WTC11 (cell line): ENCODE measurements around the gene NOA1. TPM values are rescaled to one million over a fixed set of nuclear protein-coding genes. Genes with fewer than 3 reads are reported as not detected.

Source experiments
- ATAC-seq: fragments of 200-7000 bp; cut with Tn5 transposase; 2 replicates; pipeline ENCODE4 v1.10.0; 2021; ENCODE audit warnings: mild to moderate bottlenecking, moderate library complexity
- CTCF ChIA-PET: fragments of 300-600 bp; sonication (Branson Sonifier 250); formaldehyde crosslinking; loops from one replicate; lab custom pipeline; 2021; ENCODE audit warnings: antibody characterized with exemption; lab: Charles Lee
- POLR2A ChIA-PET: fragments of 350-600 bp; sonication (Branson Sonifier 250); formaldehyde crosslinking; loops from one replicate; lab custom pipeline; 2021; ENCODE audit warnings: antibody characterized with exemption; lab: Charles Lee
- DNase-seq: peaks from one replicate; pipeline ENCODE4 v3.0.0; 2021; ENCODE audit warnings: low spot score
- H3K27ac Mint-ChIP-seq: 2 replicates; pipeline ENCODE4 v1.8.0; 2021; ENCODE audit warnings: mixed read lengths
- H3K27me3 Mint-ChIP-seq: 2 replicates; pipeline ENCODE4 v1.8.0; 2021; ENCODE audit warnings: low read depth, mild to moderate bottlenecking, moderate library complexity, mixed read lengths
- H3K36me3 Mint-ChIP-seq: 2 replicates; pipeline ENCODE4 v1.8.0; 2021; ENCODE audit warnings: mixed read lengths
- H3K4me1 Mint-ChIP-seq: 2 replicates; pipeline ENCODE4 v1.8.0; 2022; ENCODE audit warnings: mixed read lengths
- H3K4me3 Mint-ChIP-seq: 2 replicates; pipeline ENCODE4 v1.8.0; 2021; ENCODE audit warnings: mild to moderate bottlenecking, moderate library complexity, mixed read lengths
- H3K9me3 Mint-ChIP-seq: 2 replicates; pipeline ENCODE4 v1.8.0; 2021; ENCODE audit warnings: mixed read lengths
- CREB1 ChIP-seq: sonication (generic); formaldehyde crosslinking; IDR thresholded peaks from 2 replicates; pipeline ENCODE4 v1.8.0; 2023; ENCODE audit warnings: mild to moderate bottlenecking, missing genetic modification reagents
- FOXJ3 ChIP-seq: sonication (generic); formaldehyde crosslinking; IDR thresholded peaks from 2 replicates; pipeline ENCODE4 v1.9.0; 2021; ENCODE audit warnings: missing genetic modification reagents, mild to moderate bottlenecking, borderline replicate concordance
- FOXP1 ChIP-seq: sonication (generic); formaldehyde crosslinking; IDR thresholded peaks from 2 replicates; pipeline ENCODE4 v1.8.0; 2022; ENCODE audit warnings: missing genetic modification reagents, mild to moderate bottlenecking, moderate library complexity, borderline replicate concordance
- GRHL2 ChIP-seq: fragments of 250-450 bp; sonication (Bioruptor Pico); IDR thresholded peaks from 2 replicates; pipeline ENCODE4 v1.8.0; 2022; ENCODE audit warnings: mild to moderate bottlenecking, moderate library complexity; ENCODE audit not compliant: insufficient replicate concordance, severe bottlenecking
- MAX ChIP-seq: sonication (generic); formaldehyde crosslinking; IDR thresholded peaks from 2 replicates; pipeline ENCODE4 v1.8.0; 2022; ENCODE audit warnings: mild to moderate bottlenecking, missing genetic modification reagents
- MXD4 ChIP-seq: fragments of 250-450 bp; sonication (Bioruptor Pico); IDR thresholded peaks from 2 replicates; pipeline ENCODE4 v1.8.0; 2021; ENCODE audit warnings: mild to moderate bottlenecking, moderate library complexity, borderline replicate concordance
- OVOL2 ChIP-seq: fragments of 250-450 bp; sonication (Bioruptor Pico); IDR thresholded peaks from 2 replicates; pipeline ENCODE4 v1.9.0; 2021; ENCODE audit warnings: mild to moderate bottlenecking, borderline replicate concordance
- RELA ChIP-seq: sonication (generic); formaldehyde crosslinking; IDR thresholded peaks from 2 replicates; pipeline ENCODE4 v1.8.1; 2022; ENCODE audit warnings: missing genetic modification reagents, mild to moderate bottlenecking, borderline replicate concordance
- SMAD4 ChIP-seq: sonication (generic); formaldehyde crosslinking; IDR thresholded peaks from 2 replicates; pipeline ENCODE4 v1.8.0; 2022; ENCODE audit warnings: mild to moderate bottlenecking, missing genetic modification reagents
- ZBTB43 ChIP-seq: sonication (generic); formaldehyde crosslinking; IDR thresholded peaks from 2 replicates; pipeline ENCODE4 v1.8.1; 2023; ENCODE audit warnings: mild to moderate bottlenecking, missing genetic modification reagents
- ZNF317 ChIP-seq: sonication (generic); formaldehyde crosslinking; IDR thresholded peaks from 2 replicates; pipeline ENCODE4 v1.8.1; 2023; ENCODE audit warnings: low read depth, mild to moderate bottlenecking, moderate library complexity, missing genetic modification reagents, borderline replicate concordance
- ZNF396 ChIP-seq: fragments of 250-450 bp; sonication (Bioruptor Pico); IDR thresholded peaks from 2 replicates; pipeline ENCODE4 v1.8.0; 2021; ENCODE audit warnings: mild to moderate bottlenecking, moderate library complexity, borderline replicate concordance
- total RNA-seq: library from RNA; stranded (reverse); gene quantifications from 3 replicates; pipeline ENCODE4 v1.2.3, GENCODE V29; 2021
- TF ChIP-seq, protein P1 (sequence below): fragments of 250-450 bp; sonication (Bioruptor Pico); conservative IDR thresholded peaks from 2 replicates; pipeline ENCODE4 v1.9.0; 2021; ENCODE audit warnings: mild to moderate bottlenecking
- TF ChIP-seq, protein P2 (sequence below): fragments of 250-450 bp; sonication (Bioruptor Pico); IDR thresholded peaks from 2 replicates; pipeline ENCODE4 v1.9.0; 2021; ENCODE audit warnings: mild to moderate bottlenecking, borderline replicate concordance
- TF ChIP-seq, protein P3 (sequence below): fragments of 250-450 bp; sonication (Bioruptor Pico); IDR thresholded peaks from 2 replicates; pipeline ENCODE4 v1.9.0; 2021; ENCODE audit warnings: moderate library complexity, mild to moderate bottlenecking, inconsistent platforms, borderline replicate concordance
- TF ChIP-seq, protein P4 (sequence below): sonication (generic); formaldehyde crosslinking; IDR thresholded peaks from 2 replicates; pipeline ENCODE4 v1.8.0; 2023; ENCODE audit warnings: mild to moderate bottlenecking, missing genetic modification reagents

The NOA1 gene
- total RNA-seq, 1 experiment from 2014 or later = 35.7 TPM

- no peak for ATAC-seq
- no peaks in the 10 kb centered on the region for H3K27me3 Mint-ChIP-seq
- H3K36me3 Mint-ChIP-seq = peaks cover 64% of the 10 kb centered on the region
Measured at GRCh38 chr4:57013543-57014120, 36.2 kb upstream of the NOA1 start.

GRCh38 chr4:56999751-57000150 is 22.3 kb upstream of the NOA1 start:
- H3K9me3 Mint-ChIP-seq = no peaks in the 10 kb centered on the region
- H3K27me3 Mint-ChIP-seq = no peaks in the 10 kb centered on the region
- ChIA-PET CTCF (no interaction called here), POLR2A (no interaction called here)
- no peak for ATAC-seq
- no peak overlapping the region for H3K4me3 Mint-ChIP-seq
- no peak overlapping the region for H3K27ac Mint-ChIP-seq
- H3K36me3 Mint-ChIP-seq = peaks cover 59% of the 10 kb centered on the region
- TF ChIP-seq ZBTB43 (CRISPR knock-in tag) (no peak), GRHL2 (CRISPR knock-in tag) (no peak), SMAD4 (no peak)
- DNase-seq = no peak
- H3K4me1 Mint-ChIP-seq = no peaks in the 10 kb centered on the region

More at GRCh38 chr4:57013543-57014120, 36.2 kb upstream of the NOA1 start:
- POLR2A ChIA-PET = no interaction called here
- CTCF ChIA-PET = no interaction called here
- Mint-ChIP-seq H3K4me3 (no peak overlapping the region), H3K9me3 (no peaks in the 10 kb centered on the region), H3K4me1 (no peaks in the 10 kb centered on the region), H3K27ac (no peak overlapping the region)
- no peak for DNase-seq
- TF ChIP-seq RELA (CRISPR knock-in tag) (no peak), FOXP1 (no peak), ZBTB43 (CRISPR knock-in tag) (no peak)
- TF ChIP-seq, protein P1, sequence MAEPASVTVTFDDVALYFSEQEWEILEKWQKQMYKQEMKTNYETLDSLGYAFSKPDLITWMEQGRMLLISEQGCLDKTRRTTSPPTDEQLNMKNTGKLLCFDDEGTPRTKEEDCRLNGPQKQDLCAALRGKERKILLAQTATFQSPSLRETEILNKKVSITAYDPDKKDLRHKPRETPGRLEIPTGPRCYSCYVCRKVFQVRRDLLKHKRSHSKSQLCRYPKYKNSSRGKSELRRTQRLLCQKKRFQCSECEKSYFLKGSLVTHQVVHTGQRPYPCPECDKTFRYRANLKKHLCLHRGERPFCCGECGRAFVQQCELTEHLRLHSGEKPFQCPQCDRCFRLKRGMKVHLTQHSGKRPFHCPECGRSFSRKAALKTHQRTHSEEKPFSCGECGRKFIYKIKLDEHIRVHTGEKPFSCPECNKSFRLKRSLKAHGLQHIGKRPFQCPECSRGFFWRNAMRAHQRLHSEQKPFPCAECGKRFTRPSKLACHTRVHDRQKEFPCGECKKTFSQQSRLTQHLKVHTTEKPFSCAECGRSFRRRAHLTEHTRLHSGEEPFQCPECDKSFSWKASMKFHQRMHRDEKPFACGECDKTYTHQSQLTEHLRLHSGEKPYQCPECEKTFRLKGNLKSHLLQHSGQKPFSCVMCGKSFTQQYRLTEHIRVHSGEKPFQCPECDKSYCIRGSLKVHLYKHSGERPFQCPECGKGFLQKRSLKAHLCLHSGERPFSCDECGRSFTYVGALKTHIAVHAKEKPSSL = no peak
- TF ChIP-seq, protein P2, sequence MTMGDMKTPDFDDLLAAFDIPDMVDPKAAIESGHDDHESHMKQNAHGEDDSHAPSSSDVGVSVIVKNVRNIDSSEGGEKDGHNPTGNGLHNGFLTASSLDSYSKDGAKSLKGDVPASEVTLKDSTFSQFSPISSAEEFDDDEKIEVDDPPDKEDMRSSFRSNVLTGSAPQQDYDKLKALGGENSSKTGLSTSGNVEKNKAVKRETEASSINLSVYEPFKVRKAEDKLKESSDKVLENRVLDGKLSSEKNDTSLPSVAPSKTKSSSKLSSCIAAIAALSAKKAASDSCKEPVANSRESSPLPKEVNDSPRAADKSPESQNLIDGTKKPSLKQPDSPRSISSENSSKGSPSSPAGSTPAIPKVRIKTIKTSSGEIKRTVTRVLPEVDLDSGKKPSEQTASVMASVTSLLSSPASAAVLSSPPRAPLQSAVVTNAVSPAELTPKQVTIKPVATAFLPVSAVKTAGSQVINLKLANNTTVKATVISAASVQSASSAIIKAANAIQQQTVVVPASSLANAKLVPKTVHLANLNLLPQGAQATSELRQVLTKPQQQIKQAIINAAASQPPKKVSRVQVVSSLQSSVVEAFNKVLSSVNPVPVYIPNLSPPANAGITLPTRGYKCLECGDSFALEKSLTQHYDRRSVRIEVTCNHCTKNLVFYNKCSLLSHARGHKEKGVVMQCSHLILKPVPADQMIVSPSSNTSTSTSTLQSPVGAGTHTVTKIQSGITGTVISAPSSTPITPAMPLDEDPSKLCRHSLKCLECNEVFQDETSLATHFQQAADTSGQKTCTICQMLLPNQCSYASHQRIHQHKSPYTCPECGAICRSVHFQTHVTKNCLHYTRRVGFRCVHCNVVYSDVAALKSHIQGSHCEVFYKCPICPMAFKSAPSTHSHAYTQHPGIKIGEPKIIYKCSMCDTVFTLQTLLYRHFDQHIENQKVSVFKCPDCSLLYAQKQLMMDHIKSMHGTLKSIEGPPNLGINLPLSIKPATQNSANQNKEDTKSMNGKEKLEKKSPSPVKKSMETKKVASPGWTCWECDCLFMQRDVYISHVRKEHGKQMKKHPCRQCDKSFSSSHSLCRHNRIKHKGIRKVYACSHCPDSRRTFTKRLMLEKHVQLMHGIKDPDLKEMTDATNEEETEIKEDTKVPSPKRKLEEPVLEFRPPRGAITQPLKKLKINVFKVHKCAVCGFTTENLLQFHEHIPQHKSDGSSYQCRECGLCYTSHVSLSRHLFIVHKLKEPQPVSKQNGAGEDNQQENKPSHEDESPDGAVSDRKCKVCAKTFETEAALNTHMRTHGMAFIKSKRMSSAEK (CRISPR knock-in tag) = no peak
- TF ChIP-seq, protein P3, sequence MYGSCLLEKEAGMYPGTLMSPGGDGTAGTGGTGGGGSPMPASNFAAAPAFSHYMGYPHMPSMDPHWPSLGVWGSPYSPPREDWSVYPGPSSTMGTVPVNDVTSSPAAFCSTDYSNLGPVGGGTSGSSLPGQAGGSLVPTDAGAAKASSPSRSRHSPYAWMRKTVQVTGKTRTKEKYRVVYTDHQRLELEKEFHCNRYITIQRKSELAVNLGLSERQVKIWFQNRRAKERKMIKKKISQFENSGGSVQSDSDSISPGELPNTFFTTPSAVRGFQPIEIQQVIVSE (CRISPR knock-in tag) = no peak

GRCh38 chr4:56995525-56995924 is 18.1 kb upstream of the NOA1 start:
- H3K4me3 Mint-ChIP-seq = no peak overlapping the region
- POLR2A ChIA-PET = no interaction called here
- H3K4me1 Mint-ChIP-seq = no peaks in the 10 kb centered on the region
- no peaks in the 10 kb centered on the region for H3K9me3 Mint-ChIP-seq
- ATAC-seq = no peak
- no peak overlapping the region for H3K27ac Mint-ChIP-seq
- DNase-seq = no peak
- CTCF ChIA-PET = no interaction called here
- peaks cover 69% of the 10 kb centered on the region for H3K36me3 Mint-ChIP-seq
- no peaks in the 10 kb centered on the region for H3K27me3 Mint-ChIP-seq
- no peak for TF ChIP-seq MAX (CRISPR knock-in tag)
- no peak for TF ChIP-seq ZNF396 (CRISPR knock-in tag)
- no peak for TF ChIP-seq ZNF317 (CRISPR knock-in tag)
- TF ChIP-seq OVOL2 = no peak
- TF ChIP-seq MXD4 (CRISPR knock-in tag) = no peak
- TF ChIP-seq FOXJ3 (CRISPR knock-in tag) = no peak
- TF ChIP-seq CREB1 (CRISPR knock-in tag) = no peak
- TF ChIP-seq, protein P4, sequence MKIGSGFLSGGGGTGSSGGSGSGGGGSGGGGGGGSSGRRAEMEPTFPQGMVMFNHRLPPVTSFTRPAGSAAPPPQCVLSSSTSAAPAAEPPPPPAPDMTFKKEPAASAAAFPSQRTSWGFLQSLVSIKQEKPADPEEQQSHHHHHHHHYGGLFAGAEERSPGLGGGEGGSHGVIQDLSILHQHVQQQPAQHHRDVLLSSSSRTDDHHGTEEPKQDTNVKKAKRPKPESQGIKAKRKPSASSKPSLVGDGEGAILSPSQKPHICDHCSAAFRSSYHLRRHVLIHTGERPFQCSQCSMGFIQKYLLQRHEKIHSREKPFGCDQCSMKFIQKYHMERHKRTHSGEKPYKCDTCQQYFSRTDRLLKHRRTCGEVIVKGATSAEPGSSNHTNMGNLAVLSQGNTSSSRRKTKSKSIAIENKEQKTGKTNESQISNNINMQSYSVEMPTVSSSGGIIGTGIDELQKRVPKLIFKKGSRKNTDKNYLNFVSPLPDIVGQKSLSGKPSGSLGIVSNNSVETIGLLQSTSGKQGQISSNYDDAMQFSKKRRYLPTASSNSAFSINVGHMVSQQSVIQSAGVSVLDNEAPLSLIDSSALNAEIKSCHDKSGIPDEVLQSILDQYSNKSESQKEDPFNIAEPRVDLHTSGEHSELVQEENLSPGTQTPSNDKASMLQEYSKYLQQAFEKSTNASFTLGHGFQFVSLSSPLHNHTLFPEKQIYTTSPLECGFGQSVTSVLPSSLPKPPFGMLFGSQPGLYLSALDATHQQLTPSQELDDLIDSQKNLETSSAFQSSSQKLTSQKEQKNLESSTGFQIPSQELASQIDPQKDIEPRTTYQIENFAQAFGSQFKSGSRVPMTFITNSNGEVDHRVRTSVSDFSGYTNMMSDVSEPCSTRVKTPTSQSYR (CRISPR knock-in tag) = no peak
